Stimulated activated CD4-positive, alpha-beta T cell treated with anti-CD3 and anti-CD28 coated beads, Interleukin-4, amount 100 ng/mL, for 24 hours (primary cell): ENCODE data around the gene DDAH2.
A peak's percentile ranks its signal among the peaks of the same experiment; 100 is the strongest.
"Not testable (repeated sequence)": the region's sequence is repeated elsewhere in the genome, so short reads cannot be mapped to it uniquely, and the experiment has no call there.

Experiments used
- DNase-seq: peaks from one replicate; pipeline ENCODE4 v3.0.0-alpha.2; 2020

Gene DDAH2

DNA sequence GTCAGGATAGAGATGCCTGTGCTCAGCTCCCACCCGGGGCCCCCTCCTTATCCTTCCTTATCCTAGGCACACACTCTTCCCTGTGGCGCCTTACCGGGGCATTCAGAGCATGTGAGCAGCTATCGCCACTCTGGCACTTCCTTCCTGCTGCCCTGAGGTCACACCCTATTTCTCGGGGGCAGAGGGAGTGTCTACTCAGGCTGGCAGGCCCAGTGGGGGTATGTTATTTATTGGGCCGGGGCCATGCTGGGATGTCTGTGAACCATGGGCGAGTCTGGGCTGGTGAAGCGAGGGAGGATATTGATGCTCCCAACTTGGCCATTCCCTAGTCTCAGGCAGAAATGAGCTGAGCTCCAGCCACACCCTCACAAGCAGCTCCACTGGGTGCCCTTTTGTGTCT, 17.9 kb downstream of the DDAH2 start:
- no peak for DNase-seq

- no peak for DNase-seq
These were observed 18.4 kb downstream of the DDAH2 start for GRCh38 chr6:31710523-31711219.

GRCh38 chr6:31709157-31709556, 19.9 kb downstream of the DDAH2 start:
- not testable (repeated sequence) for DNase-seq

- no peak for DNase-seq
These were observed 20.9 kb downstream of the DDAH2 start for GRCh38 chr6:31708224-31708623.

DNA sequence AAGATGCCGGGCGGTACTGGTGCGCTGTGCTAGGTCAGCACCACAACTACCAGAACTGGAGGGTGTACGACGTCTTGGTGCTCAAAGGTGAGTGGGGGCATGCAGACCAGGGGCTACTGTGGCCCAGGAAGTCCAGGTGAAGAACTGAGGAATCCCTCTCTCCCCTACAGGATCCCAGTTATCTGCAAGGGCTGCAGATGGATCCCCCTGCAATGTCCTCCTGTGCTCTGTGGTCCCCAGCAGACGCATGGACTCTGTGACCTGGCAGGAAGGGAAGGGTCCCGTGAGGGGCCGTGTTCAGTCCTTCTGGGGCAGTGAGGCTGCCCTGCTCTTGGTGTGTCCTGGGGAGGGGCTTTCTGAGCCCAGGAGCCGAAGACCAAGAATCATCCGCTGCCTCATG, 21.4 kb downstream of the DDAH2 start:
- DNase-seq, result no peak

- DNase-seq, result no peak
These were observed 22.5 kb downstream of the DDAH2 start, which contains the start of gene LY6G6F for GRCh38 chr6:31706599-31706998. TSS of gene LY6G6F (plus strand) at chr6:31706866. CDS start at chr6:31706907, 41 bp downstream.

GRCh38 chr6:31705931-31706330, 23.2 kb downstream of the DDAH2 start:
- no peak for DNase-seq

DNA sequence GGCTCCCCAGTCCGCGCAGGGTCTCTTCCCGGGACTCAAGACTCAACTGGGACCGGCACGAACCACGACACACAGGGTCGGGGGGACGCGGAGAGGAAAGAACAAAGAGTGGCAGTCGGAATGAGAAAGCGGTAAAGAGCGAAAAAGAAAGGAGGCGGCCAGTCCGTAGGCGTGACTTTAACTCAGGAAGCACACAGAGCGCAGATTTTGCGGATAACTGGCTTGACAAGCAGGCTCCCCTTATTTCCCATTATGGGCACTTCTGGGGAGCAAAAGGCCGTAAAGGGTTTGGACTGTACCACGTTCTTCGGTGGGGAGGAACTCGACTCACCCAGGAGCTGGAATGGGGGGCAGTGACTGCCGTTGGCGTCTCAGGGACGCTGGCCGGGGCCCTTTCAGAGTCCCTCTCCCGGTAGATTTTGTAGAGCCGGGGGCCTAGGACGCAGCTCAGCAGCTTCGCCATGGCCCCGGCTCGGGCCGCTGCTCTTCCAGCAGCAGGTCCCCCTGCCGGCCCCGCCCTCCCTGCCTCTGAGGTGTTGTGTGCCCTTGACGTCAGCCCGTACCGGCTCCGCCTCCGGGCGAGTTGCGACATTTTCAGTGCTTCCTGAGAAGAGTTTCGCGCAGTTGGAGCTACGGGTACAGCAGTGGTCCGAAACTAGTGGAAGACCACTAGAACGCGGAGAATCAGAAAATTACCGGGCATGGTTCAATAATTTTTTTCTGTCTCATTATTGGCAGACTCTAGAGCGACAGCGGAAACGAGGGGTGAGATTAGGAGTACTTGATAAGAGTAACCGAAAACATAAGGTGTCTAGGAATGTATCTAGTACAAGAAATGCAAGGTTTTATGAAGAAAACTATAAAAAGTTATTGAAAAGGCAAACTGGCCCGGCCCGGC, 26.0 kb downstream of the DDAH2 start, which contains the start of gene ABHD16A:
Gene ABHD16A, minus strand, starts transcription at position 506 of the 898 bp plus-strand sequence. Its CDS starts 43 bp downstream, at position 463.
- DNase-seq, result peak; percentile 97

DNA sequence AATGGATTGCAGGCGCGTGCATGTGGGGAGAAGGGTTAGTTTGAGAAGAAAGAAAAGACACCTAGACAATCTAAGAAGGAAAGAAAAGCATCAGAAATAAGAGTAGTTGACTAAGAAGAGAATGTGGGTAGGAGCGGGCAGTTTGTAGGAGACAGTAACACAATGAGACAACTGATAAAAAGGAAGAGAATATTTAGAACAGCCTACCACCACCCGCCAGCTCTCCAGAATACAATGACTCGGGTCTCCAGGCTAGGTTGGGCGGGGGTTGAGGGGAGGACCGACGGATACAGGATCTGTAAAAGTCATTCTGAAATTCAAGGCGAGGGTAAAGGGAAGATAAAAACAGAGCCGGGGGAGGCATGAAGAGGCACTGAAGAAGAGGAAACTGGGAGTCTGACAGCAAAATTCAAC, 26.7 kb downstream of the DDAH2 start:
- DNase-seq, result peak; percentile 41

DNA sequence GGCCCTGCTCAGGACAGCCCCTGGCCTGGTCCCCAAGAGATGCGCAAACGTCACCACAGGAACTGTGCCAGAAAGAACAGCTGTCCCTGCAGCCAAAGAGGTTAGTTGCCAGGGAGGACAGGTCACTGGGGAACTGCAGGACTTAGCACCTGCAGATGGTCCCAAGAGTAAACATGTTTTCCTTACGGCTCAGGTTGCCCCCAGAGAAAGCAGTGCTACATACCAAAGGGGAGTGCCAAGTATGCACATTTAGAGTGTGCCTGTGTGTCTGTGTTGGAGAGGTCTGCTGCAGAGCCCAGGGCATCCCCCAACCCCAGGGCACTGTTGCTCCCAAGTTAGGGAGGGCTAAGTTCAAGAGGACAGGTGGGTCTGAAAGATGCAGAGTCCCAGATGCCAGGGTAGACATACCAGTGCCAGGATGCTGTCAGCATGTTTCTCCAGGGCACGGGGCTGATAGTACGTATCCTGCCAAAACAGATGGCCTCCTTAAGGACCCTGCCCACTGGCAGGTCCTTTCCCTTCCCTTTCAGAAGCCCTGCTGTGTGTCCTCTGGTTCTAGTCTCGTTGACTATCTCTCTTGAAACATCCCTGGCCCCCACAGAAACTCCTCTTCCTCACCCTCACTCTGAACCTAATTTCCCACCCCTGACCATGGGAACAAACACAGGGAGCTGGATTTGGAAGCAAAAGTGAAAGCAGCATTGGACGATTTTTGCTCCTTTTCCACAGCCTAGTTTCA, 27.3 kb downstream of the DDAH2 start:
- no peak for DNase-seq

DNA sequence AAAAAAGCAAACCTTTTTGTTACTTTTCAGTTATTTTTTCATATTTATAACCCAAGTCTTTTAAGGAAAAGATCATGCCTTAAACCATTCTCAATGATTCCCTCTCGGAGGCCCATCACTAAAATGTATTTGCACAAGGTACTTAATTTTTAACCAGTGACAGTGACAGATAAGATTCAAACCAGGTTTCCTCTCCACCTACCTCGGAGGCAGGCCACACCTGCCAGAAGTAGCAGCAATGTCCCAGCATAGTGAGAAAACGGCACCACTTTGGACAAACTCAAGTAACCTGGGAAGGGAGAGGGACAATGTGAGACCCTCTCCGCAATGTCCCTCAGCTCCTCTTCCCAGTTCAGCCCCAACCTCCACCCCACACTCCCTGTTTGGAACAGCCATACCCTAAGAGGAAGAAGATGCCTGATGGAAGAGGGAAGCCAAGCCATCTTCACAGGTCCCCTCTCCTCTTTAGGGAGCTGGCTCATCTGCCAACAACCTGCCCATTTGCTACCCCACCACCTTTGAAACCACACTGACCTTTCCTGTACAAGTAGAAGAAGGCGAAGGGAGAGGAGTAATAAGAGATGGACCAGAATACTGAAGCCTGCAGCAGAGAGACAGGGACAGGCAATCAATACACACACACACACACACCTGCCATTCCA, 28.2 kb downstream of the DDAH2 start:
- DNase-seq, result no peak

DNA sequence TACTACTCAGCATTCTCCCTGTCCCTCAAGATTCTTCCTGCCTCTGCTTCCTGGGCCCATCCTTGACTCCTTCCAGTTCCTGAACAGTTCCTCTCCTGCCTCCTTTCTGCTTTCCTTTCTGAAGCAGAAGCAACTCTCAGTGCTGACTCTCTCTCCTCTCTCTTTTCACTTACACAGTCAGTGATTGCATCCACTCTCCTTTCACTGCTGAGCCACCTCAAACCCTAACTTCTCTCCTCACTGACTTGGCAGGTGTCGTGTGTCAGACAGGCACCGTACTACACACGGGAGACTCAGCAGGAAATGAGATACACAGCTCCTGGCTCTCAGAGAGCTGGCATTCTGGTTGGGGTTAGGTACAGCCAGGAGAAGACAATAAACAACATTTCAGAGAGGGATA, 31.5 kb downstream of the DDAH2 start:
- no peak for DNase-seq

- no peak for DNase-seq
These were observed 35.6 kb downstream of the DDAH2 start for GRCh38 chr6:31693535-31693934.

DNA sequence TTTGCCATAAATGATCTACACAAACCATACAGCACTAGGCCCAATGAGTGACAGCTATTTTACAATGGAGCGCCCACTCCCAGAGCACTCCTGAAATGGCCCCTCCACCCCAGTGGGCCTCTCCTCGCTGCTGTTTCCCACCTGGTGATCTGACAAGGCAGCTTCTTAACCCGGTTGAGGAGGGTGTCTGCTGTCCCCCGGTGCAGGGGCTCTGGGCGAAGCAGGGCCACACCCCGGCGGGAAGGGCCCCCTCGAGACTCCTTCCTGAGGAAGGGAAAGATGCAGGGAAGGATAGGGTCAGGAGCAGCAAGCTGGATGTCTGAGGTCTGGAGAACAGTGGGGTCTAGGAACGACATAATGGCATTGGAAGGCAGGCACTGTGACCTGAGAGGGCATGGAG, 36.2 kb downstream of the DDAH2 start:
- DNase-seq, result no peak

GRCh38 chr6:31692353-31692752, 36.7 kb downstream of the DDAH2 start:
- DNase-seq, result no peak

DNA sequence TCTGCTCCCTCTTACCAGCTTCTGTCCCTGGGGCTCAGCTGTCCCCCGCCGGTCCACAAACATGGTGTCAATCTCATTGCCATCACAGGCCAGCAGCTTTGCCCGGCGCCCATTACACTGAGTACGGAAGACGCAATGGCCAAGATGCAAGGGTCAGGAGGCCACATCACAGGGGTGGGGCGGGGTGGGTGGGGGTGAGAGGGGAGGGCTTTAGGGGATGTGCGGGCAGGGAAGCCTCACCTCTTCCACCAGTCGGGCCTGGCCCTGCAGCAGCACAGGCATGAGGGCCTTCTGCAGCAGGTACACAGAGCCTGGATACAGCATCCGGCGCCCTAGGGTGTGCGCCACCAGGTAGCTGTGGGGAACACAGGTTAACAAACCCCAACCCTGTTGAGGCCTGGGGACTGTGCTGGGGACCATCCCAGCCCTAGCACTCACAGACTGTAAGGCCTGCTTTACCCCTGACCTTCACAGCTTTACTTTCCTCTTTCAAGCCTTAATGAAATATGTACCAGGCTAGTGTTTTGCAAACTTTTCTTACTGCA, 37.5 kb downstream of the DDAH2 start:
- no peak for DNase-seq

GRCh38 chr6:31691078-31691463, 38.0 kb downstream of the DDAH2 start:
- DNase-seq, result no peak

DNA sequence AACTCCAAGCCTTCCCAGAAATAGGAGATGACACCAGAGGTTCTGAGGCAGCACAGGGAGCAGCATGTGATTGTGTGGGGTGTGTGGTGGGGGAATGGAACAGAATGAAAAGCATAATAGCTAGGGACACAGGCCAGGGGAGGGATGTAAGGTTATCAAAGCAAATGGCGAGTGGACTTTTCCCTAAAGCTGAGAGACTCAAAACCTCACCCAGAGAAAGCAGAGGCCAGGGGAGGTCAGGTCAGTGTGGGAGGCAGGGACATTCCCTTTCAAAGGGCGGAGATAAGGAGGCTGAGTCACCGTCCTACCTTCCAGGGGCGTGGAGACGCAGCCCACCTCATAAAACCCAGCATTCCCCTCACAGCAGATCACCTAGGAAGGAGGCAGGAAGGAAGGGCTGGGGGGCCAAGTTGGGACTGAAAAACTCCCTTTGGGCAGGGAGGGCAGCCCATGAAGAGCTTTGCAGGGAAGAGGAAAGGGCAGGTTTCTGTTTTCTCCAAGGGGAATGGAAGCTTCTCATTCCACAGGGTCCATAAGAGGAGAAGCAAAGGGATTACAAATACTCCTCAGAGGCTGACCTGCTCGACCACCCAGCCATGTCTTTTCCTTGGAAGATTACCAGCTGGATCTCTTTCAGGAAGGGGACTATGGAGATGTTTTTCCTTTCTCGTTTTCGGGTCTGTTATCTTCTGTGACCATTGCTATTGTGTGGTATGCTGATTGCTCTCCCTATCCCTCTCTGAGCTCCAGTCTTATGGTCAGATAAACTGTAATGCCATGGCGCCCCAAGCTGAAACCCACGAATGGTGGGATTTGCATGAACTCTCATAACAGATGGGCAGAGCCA, 38.6 kb downstream of the DDAH2 start:
- DNase-seq, result no peak

DNA sequence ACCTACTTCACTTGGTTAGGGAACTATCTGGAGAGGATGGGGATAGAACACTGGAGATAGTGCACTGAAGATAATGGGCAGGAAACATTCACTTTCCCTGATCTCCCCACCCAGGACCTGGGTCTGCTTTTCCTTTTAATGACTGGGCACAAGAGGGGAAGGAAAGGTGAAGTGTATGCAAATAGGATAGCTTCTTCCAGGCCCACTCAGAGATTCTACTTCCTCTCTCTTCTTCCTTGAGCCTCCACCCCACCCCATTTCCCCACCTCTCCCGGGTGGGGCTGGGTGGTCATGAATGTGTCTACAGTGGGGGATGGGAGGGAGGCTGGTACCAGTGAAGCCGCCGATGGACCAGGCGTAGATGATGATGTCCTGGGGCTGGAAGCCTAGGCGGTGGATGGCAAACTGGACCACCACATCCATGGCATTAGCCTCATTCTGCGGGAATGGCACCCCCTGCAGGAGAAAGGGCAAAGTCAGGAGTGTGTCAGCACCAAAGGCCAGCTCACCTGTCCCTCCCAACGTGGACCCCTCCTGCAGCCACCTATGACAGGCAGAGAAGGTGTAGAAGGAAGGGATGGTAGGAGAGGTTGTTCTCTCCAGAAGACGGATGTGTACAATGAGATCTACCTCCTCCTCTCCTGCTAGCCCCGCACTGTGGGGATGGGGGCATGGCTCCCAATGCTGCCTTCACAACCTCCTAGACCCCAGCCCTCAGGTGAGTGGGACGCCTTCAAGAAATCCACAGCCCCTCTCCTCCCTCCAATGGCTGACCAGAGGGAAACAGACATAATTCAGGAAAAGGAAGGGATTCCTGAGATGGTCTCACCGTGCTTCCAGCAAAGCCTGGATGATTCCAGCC, 39.6 kb downstream of the DDAH2 start:
- no peak for DNase-seq
